Stimulated activated CD4-positive, alpha-beta T cell treated with anti-CD3 and anti-CD28 coated beads, Interleukin-4, amount 100 ng/mL, for 24 hours (primary cell): ENCODE measurements around the gene LSAMP.
"Not testable (repeated sequence)": the region's sequence is repeated elsewhere in the genome, so short reads cannot be mapped to it uniquely, and the experiment has no call there.

Source experiments
- DNase-seq: peaks from one replicate; pipeline ENCODE4 v3.0.0-alpha.2; 2020

The LSAMP gene

GRCh38 chr3:115784739-115785536 is 660.3 kb downstream of the LSAMP start:
- DNase-seq, result no peak

GRCh38 chr3:115783938-115784738 is 661.1 kb downstream of the LSAMP start:
- DNase-seq, result peak; percentile 92

DNA sequence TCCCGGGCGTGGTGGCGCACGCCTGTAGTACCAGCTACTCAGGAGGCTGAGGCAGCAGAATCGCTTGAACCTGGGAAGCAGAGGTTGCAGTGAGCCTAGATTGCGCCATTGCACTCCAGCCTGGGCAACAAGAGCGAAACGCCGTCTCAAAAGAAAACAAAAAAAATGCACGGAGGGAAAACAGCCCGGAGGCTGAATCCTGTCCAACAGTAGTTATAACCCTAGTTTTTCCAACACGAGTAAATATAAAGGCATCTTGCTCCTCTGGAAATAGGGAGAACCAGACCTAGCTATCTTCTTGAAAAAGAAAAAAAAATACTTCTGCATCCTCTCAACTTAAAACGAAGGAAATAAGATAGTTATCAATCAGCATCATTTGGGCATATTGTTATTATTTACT is 661.9 kb downstream of the LSAMP start:
- not testable (repeated sequence) for DNase-seq

DNA sequence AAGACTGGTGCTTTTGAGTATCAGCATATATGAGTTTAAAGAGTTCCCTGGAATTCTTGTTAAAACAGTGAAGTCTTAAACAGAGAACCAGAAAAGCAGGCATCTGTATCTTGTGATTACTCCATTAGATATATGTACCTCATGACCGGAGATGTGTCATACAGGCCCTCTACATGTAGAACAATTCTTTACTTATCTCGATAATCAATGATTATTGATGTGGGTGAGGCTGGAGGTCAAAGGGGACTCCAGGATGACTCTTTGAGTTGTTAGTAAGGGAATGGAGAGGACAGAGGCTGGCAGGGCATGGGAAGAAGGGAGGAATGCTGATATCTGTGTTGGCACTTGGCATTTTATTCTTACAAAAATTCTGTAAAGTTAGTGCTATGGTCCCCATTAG is 666.3 kb downstream of the LSAMP start:
- no peak for DNase-seq

DNA sequence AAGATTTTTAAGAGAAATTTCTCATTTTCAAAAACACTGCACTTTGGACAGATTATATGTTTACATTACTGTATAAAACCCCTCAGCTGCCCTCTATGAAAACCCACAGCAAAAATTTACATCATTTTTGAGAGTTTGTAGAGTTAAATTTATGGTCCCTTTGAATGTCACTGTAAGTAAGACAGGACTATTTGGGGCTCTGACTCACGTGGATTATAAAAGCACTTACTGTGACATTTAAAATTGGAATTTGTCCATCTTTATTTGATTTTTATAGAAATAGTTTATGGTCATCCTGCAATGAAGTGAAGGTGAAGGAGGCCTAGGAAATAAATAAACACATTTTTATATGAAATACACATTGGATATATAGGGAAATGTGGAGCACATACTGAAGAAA is 672.3 kb downstream of the LSAMP start:
- no peak for DNase-seq

DNA sequence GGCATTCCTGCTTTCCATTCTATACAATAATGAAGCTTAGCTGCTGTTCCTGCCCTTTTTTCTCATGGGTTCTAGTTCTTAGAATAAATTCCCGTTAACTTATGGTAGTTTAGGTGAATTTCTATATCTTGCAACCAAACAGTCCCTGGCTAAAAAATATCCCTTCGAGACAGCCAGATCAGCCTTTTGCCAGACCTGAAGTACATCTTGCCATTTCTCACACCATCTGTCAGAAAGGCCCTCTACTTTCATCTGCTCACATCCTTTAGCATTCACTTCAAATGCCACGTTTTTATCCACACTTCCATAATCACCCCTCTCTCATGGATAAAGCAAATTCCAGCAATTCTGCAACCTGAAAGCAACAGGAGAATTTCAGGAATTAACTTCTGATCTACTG is 676.6 kb downstream of the LSAMP start:
- no peak for DNase-seq

DNA sequence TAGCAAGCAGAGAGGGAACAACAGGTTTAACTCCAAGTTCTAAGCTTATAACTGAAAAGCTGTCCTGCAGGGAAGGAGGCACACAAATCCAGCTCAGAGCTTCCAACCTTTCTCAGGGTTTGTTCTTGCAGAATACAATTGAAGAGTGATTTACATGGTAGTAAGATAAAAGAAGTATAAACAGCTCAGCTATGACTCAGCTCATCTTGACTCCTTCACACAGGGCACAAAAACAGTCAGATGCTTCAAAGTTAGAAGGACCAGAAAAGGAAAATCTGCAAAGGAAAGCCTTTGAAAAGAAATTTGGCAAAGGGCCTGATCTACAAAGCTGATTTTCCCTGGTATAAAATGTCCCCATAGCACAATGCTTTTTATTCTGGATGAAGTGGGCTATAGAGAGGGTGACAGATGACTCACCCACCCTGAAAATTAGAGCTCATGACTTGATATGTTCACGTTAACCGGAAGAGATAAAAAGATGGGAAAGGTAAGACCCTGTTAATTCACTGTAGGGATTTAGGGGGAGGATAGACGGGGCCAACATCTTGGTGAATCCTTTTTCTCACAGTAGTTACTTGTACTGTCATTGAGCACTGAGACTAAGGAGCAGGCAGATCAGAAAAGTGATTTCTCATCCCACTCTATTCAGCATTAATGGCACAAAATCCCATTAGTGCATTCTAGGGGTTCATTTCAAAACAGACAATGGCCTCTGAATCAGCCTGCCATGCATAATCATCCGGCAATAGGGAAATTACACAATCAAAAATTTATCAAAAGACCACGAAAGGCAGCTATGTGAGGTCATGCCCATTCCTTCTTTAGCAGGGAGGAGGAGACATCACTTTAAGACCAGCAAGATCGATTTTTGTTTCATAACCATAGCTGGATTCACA is 678.5 kb downstream of the LSAMP start:
- DNase-seq, result no peak

DNA sequence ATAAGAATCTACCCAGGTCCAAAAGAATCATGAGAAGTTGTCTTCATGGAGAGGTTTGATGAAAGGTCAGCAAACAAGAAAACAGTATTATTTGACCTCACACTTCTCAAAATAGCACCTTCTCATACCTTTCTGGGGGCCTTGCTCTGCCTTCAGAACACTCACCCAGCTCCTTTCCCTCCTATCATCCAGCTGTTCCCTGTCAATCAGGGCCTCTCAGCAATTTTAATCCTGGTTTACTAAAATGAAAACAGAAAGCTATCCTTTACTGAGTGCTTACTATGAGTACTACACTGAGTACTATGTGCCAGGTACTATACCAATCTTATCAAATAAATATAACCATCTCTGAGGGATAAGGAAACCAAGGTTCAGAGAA is 683.4 kb downstream of the LSAMP start:
- no peak for DNase-seq

- DNase-seq, result no peak
These were observed 684.6 kb downstream of the LSAMP start for GRCh38 chr3:115760716-115761115.

DNA sequence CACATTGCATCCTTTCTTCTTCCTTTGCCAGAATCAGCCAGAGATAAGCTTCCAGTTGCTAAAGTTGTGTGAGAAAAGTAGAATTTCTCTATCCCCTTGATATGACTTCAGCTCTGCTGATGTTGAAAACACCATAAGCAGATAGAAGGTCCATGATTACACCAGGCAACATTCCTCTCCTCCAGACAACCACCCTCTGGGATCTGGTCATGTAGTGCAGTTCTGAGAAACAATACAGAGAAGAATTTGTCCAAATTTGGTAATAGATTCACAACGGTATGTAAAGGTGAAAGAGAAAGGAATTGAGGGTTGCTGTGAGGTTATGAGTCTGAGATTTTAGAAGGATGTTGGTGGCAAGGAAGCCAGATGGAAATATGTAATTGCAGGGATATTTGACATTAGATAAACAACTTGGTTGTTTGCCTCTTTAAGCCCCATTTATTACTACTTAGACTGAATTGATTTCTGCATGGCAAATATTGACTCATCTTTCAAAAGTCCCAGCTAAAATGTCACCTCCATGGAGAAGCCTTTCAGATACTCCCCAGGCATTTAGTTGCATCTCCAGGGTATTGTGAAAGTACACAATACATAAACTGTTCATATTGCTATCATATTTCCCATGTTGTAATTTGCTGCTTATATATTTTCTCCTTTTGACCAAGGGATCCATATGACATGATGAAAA is 687.1 kb downstream of the LSAMP start:
- no peak for DNase-seq

DNA sequence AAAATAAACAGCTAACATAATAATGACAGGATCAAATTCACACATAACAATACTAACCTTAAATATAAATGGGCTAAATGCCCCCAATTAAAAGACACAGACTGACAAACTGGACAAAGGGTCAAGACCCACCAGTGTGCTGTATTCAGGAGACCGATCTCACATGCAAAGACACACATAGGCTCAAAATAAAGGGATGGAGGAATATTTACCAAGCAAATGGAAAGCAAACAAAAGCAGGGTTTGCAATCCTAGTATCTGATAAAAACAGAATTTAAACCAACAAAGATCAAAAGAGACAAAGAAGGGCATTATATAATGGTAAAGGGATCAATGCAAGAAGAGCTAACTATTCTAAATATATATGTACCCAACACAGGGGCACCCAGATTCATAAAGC is 692.3 kb downstream of the LSAMP start:
- DNase-seq, result not testable (repeated sequence)
